Left lung (tissue), 10 donors: ENCODE data around the gene TEAD1. TPM values are rescaled to one million over a fixed set of nuclear protein-coding genes. Genes with fewer than 3 reads are reported as not detected.

Experiments
- ATAC-seq: fragments of 200-7000 bp; cut with Tn5 transposase; one replicate; pipeline ENCODE4 v1.9.1; 2020; ENCODE audit warnings: moderate library complexity
- DNase-seq, 4 donors: peaks; one replicate each; pipeline ENCODE4 v3.0.0-alpha.2; 2013 to 2020
- H3K27ac ChIP-seq, 2 donors: fragments of 200-600 bp; sonication (generic) in 1 of 2; one replicate each; pipeline versions ENCODE4 v1.5.0 to v1.8.0; 2020 to 2021
- H3K27me3 ChIP-seq, 2 donors: fragments of 200-600 bp; sonication (generic) in 1 of 2; one replicate each; pipeline versions ENCODE4 v1.5.0 to v1.8.0; 2020 to 2021
- H3K36me3 ChIP-seq, 2 donors: fragments of 200-600 bp; sonication (generic) in 1 of 2; one replicate each; pipeline versions ENCODE4 v1.5.0 to v1.8.0; 2020 to 2021
- H3K4me1 ChIP-seq, 2 donors: fragments of 200-600 bp; one replicate each; pipeline ENCODE4 v1.8.0; 2021
- H3K4me3 ChIP-seq, 2 donors: fragments of 200-600 bp; sonication (generic) in 1 of 2; one replicate each; pipeline versions ENCODE4 v1.5.0 to v1.8.0; 2020 to 2021; ENCODE audit warnings: mild to moderate bottlenecking in 1 of 2
- H3K9me3 ChIP-seq, 2 donors: fragments of 200-600 bp; sonication (generic) in 1 of 2; one replicate each; pipeline versions ENCODE4 v1.5.0 to v1.8.0; 2020 to 2021
- CTCF ChIP-seq, 2 donors: fragments of 200-600 bp; sonication (generic) in 1 of 2; IDR thresholded peaks; one replicate each; pipeline versions ENCODE4 v1.5.0 to v1.8.0; 2021; ENCODE audit warnings: antibody characterized with exemption in 2 of 2
- intact Hi-C, 2 donors: fragments of 100-400 bp; cut with DNase I; formaldehyde crosslinking; loops; one replicate each; pipeline versions ENCODE4 v1.11.2 to v1.14.2; 2022
- polyA plus RNA-seq, 6 donors: library from polyadenylated mRNA; unstranded; fragments of 120-200 nt; gene quantifications; one replicate each; pipeline ENCODE4 v1.2.1, GENCODE V29; 2013; ENCODE audit not compliant: insufficient read length in 6 of 6
- total RNA-seq, 2 donors: library from RNA; stranded (reverse); fragmentation: NEBNext Ultra II Directional; extraction: Animal tissue kit (Norgen Biotek cat#: 25700); gene quantifications; one replicate each; pipeline ENCODE4 v1.2.1, GENCODE V29; 2021
- donor health status: DM: no; HTN: yes; CAD: no.
- donor health status: DM: no; HTN: no; CAD: no.

TEAD1 gene
- total and polyA plus RNA-seq, 8 donors, result 58.1 to 106 (median 86.9) TPM

DNA sequence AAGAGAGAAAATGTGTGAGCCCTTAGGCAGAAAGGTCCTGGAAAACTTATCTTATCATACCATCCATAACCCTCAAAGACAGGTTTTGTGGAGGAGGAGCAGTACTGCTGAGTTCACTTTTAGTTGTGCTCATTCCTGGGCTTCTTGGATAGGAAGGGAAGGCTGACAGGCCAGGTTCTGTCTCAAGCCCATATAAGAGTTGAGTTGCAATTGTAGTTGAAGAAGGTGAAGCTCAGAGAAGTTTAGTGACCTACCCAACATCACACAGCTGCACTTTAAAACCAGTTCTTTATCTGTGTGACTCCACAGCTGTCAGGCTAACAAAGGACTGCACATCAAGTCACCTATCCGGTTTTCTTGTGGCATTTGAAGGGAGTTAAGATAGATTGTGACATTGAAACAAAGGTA lies 13.0 kb downstream of the TEAD1 start:
- Histone ChIP-seq H3K9me3 (no peaks in the 10 kb centered on the region), H3K4me1 (peaks cover 6 to 21% of the 10 kb centered on the region in 2 donors), H3K4me3 (no peak overlapping the region), H3K27ac (no peak overlapping the region), H3K27me3 (no peaks in the 10 kb centered on the region), H3K36me3 (no peaks in the 10 kb centered on the region)
- intact Hi-C loops, result loop anchor here in 1 of 2 donors (10.0 kb wide), 1 partner anchor 118 kb away; no protein-coding TSS in a partner anchor
- no peak for TF ChIP-seq CTCF (IDR thresholded peaks at IDR 0.05)
- no peak for DNase-seq
- ATAC-seq, result no peak

- Histone ChIP-seq H3K36me3 (no peaks in the 10 kb centered on the region), H3K9me3 (no peaks in the 10 kb centered on the region), H3K4me3 (no peak overlapping the region), H3K27ac (no peak overlapping the region), H3K4me1 (peaks cover 11 to 26% of the 10 kb centered on the region in 2 donors), H3K27me3 (peaks cover 0 to 4% of the 10 kb centered on the region in 2 donors)
- DNase-seq (peak in 1 of 4 donors; percentile 80), ATAC-seq (peak; percentile 5)
- intact Hi-C loops, result loop anchor here in 1 of 2 donors (10.0 kb wide), 1 partner anchor 117 kb away; no protein-coding TSS in a partner anchor
- no peak for TF ChIP-seq CTCF (IDR thresholded peaks at IDR 0.05)
Observed at GRCh38 chr11:12687740-12688139, 13.5 kb downstream of the TEAD1 start.

DNA sequence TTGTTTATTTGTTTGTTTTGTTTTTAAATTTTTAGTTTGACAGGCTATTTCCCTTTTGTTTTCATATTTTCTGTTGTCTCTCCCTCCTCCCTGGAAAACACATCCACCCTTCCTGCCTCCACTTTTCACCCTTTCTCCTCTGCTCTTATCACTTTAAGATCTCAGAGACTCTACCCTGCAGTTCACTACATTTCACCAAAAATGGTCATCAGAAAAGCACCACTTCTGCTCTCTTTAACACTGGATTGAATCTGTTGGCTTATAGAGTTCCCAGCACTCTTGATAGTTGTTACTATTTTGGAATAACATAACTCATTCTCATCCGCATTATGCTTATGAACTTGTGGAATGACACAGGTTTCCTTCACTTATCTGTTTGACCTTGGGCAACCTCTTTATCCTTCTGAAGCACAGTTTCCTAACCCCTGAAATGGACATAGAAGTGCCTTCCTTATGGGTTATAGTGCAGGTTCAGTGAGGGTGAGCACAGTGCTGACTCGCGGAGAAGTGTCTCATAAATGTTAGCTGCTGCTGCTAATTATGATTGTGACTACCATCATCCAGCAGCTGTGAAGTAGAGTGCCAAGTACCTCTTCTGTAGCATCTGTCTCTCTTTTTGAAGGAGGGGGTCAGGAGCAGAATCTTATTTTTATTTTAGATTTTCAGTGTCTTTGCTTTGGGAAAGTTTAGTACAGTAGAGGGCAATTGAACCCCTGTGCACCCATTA lies 15.0 kb downstream of the TEAD1 start:
- ATAC-seq (no peak), DNase-seq (no peak)
- no peak overlapping the region for H3K4me3 ChIP-seq
- no peaks in the 10 kb centered on the region for H3K36me3 ChIP-seq
- intact Hi-C loops, result loop anchor here in 1 of 2 donors (10.0 kb wide), 1 partner anchor 116 kb away; no protein-coding TSS in a partner anchor
- peaks cover 0 to 18% of the 10 kb centered on the region in 2 donors for H3K27me3 ChIP-seq
- H3K9me3 ChIP-seq, result no peaks in the 10 kb centered on the region
- peaks cover 19 to 37% of the 10 kb centered on the region in 2 donors for H3K4me1 ChIP-seq
- TF ChIP-seq CTCF (IDR thresholded peaks at IDR 0.05), result no peak
- H3K27ac ChIP-seq, result no peak overlapping the region

- intact Hi-C loops, result no loop called here
- peaks cover 0 to 33% of the 10 kb centered on the region in 2 donors for H3K27me3 ChIP-seq
- no peak for ATAC-seq
Observed at GRCh38 chr11:12690663-12691062, 16.4 kb downstream of the TEAD1 start.

More at GRCh38 chr11:12690663-12691062, 16.4 kb downstream of the TEAD1 start:
- Histone ChIP-seq H3K4me1 (peaks cover 29 to 45% of the 10 kb centered on the region in 2 donors), H3K36me3 (no peaks in the 10 kb centered on the region), H3K4me3 (no peak overlapping the region), H3K9me3 (no peaks in the 10 kb centered on the region), H3K27ac (no peak overlapping the region)
- no peak for TF ChIP-seq CTCF (IDR thresholded peaks at IDR 0.05)
- no peak for DNase-seq
